Measurements from ENCODE around the gene TRIM68. TPM values are rescaled to one million over a fixed set of nuclear protein-coding genes. Genes with fewer than 3 reads are reported as not detected.

The TRIM68 gene, protein sequence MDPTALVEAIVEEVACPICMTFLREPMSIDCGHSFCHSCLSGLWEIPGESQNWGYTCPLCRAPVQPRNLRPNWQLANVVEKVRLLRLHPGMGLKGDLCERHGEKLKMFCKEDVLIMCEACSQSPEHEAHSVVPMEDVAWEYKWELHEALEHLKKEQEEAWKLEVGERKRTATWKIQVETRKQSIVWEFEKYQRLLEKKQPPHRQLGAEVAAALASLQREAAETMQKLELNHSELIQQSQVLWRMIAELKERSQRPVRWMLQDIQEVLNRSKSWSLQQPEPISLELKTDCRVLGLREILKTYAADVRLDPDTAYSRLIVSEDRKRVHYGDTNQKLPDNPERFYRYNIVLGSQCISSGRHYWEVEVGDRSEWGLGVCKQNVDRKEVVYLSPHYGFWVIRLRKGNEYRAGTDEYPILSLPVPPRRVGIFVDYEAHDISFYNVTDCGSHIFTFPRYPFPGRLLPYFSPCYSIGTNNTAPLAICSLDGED
- 10.2 and 11.9 TPM in 2 replicates for total RNA-seq

GRCh38 chr11:4607781-4608666 is at the start of gene TRIM68:
TSS of gene TRIM68 (minus strand) at chr11:4608231. CDS start at chr11:4605504, 2,727 bp downstream.

DNA sequence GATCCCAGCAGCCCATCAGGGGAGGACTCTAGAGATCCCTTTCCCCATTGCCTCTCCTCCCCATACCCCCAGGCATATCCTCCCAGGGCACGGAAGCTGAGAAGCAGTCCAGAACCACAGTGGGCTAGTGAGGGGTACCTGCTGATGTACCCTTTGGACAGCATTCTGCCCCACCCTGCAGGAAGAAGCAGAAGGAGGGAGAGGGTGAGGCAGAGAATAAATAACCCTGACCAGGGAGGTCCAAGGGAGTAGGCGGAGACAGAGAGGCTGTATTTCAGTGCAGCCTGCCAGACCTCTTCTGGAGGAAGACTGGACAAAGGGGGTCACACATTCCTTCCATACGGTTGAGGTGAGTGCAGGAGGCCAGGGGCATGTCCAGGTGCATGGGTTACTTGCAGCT is 35.7 kb upstream of the TRIM68 start, which contains the start of gene OR51E1:
Gene OR51E1, plus strand, starts transcription at position 301 of the 400 bp plus-strand sequence. CDS start 8,545 bp downstream, outside the sequence.

GRCh38 chr11:4636962-4637661 is 29.1 kb upstream of the TRIM68 start, which contains the start of gene OR51D1:
TSS of gene OR51D1 (plus strand) at chr11:4637477. CDS start at chr11:4639791, 2,314 bp downstream.

GRCh38 chr11:4593739-4594138 is 14.3 kb downstream of the TRIM68 start, which contains the start of gene OR52I1:
TSS of gene OR52I1 (plus strand) at chr11:4594039. CDS start at chr11:4594039, 0 bp downstream.

GRCh38 chr11:4581443-4581842 is 26.6 kb downstream of the TRIM68 start, which contains the start of gene OR52I2:
TSS of gene OR52I2 (plus strand) at chr11:4581743.

Other genes starting within 250 kb of the TRIM68 start
- gene OR52B4, start 239.8 kb downstream of the TRIM68 start, total RNA-seq, result not detected in 2 replicates
- 10.7 and 16.7 TPM in 2 replicates for gene TRIM21, start 214.5 kb downstream of the TRIM68 start, total RNA-seq
- not detected in 2 replicates for gene OR52K2, start 158.9 kb downstream of the TRIM68 start, total RNA-seq
- not detected in 2 replicates for gene OR52K1, start 125.6 kb downstream of the TRIM68 start, total RNA-seq
- gene OR52M1, start 63.0 kb downstream of the TRIM68 start, total RNA-seq, result not detected in 2 replicates
- gene OR52I2, start 26.5 kb downstream of the TRIM68 start, total RNA-seq, result not detected in 2 replicates
- not detected in 2 replicates for gene OR52I1, start 14.2 kb downstream of the TRIM68 start, total RNA-seq
- gene OR51D1, start 29.2 kb upstream of the TRIM68 start, total RNA-seq, result not detected in 2 replicates
- gene OR51E1, start 35.8 kb upstream of the TRIM68 start, total RNA-seq, result under 0.01 TPM in 1 of 2 replicates, not detected in the other
- gene OR51E2, start 89.6 kb upstream of the TRIM68 start, total RNA-seq, result 0.59 and 1.8 TPM in 2 replicates
- not detected in 2 replicates for gene MMP26, start 96.6 kb upstream of the TRIM68 start, total RNA-seq
- gene OR51F1, start 161.7 kb upstream of the TRIM68 start, total RNA-seq, result not detected in 2 replicates
- gene OR52R1, start 196.1 kb upstream of the TRIM68 start, total RNA-seq, result not detected in 2 replicates
- not detected in 2 replicates for gene OR51F2, start 213.1 kb upstream of the TRIM68 start, total RNA-seq
- not detected in 2 replicates for gene OR51S1, start 241.0 kb upstream of the TRIM68 start, total RNA-seq